K562 (cell line): ENCODE data around the gene UNC13A. TPM values are rescaled to one million over a fixed set of nuclear protein-coding genes. Genes with fewer than 3 reads are reported as not detected.

ENCODE experiments used
- ATAC-seq: fragments of 200-7000 bp; cut with Tn5 transposase; 3 replicates; pipeline ENCODE4 v1.9.1; 2020; ENCODE audit warnings: moderate library complexity
- BruUV-seq: library from RNA; stranded (reverse); fragments of 400-500 nt; replicated peaks from 2 replicates; lab custom pipeline; 2021; lab: Mats Ljungman, UMichigan
- CTCF ChIA-PET: fragments of 300-600 bp; formaldehyde crosslinking; extraction: SDS; loops from one replicate; lab custom pipeline; 2021; ENCODE audit warnings: low intra/inter-chr PET ratio; lab: Yijun Ruan, JAX
- POLR2A ChIA-PET: fragments of 300-600, 350-650 bp; sonication (Branson Sonifier 250); formaldehyde crosslinking; extraction: SDS; loops from one replicate; lab custom pipeline; 2021; ENCODE audit warnings: antibody characterized with exemption, inconsistent platforms; lab: Yijun Ruan, JAX
- DNase-seq, 4 experiments: peaks; one replicate each; pipeline versions ENCODE4 v3.0.0 to v3.0.0-alpha.2; 2011 to 2018; ENCODE audit warnings: low spot score in 3 of 4, mixed read lengths in 3 of 4; ENCODE audit errors: extremely low read depth in 1 of 4
- FAIRE-seq: peaks from 2 replicates; lab custom pipeline; 2011; peaks lifted over from hg19 to GRCh38; lab: Jason Lieb, UNC
- H2AFZ ChIP-seq: 2 replicates; pipeline ENCODE4 v1.6.0; 2011; ENCODE audit warnings: low read depth, low read length, control low read depth, inconsistent platforms
- H3K27ac ChIP-seq: fragments of 200-600 bp; 3 replicates; pipeline ENCODE4 v1.8.0; 2011; ENCODE audit warnings: low read depth, mild to moderate bottlenecking, control low read depth, inconsistent platforms, low read length, moderate library complexity, mixed read lengths; ENCODE audit errors: extremely low read depth
- H3K27me3 ChIP-seq, 2 experiments: fragments of 300-600 bp in 1 of 2; 2 replicates in 1 of 2; 3 replicates in 1 of 2; pipeline versions ENCODE4 v1.6.0 to v1.8.0; 2011; ENCODE audit warnings: inconsistent platforms in 2 of 2, low read length in 2 of 2, mild to moderate bottlenecking in 1 of 2, mixed read lengths in 1 of 2, moderate library complexity in 1 of 2; ENCODE audit not compliant: control insufficient read depth in 2 of 2, insufficient read depth in 2 of 2
- H3K36me3 ChIP-seq: fragments of 300-600 bp; 3 replicates; pipeline ENCODE4 v1.8.0; 2011; ENCODE audit warnings: mild to moderate bottlenecking, low read length, inconsistent platforms; ENCODE audit not compliant: control insufficient read depth, insufficient read depth
- H3K4me1 ChIP-seq, 2 experiments: fragments of 200-600 bp in 1 of 2; replicated peaks in 1 of 2; 2 replicates in 1 of 2; 3 replicates in 1 of 2; pipeline versions ENCODE4 v1.5.1 to v1.8.0; 2011; ENCODE audit warnings: inconsistent platforms in 2 of 2, low read length in 2 of 2, mild to moderate bottlenecking in 1 of 2, mixed read lengths in 1 of 2, moderate library complexity in 1 of 2; ENCODE audit not compliant: control insufficient read depth in 2 of 2, insufficient read depth in 2 of 2
- H3K4me2 ChIP-seq: 2 replicates; pipeline ENCODE4 v1.6.1; 2011; ENCODE audit warnings: low read length, control low read depth, inconsistent platforms, mixed read lengths; ENCODE audit not compliant: insufficient read depth
- H3K4me3 ChIP-seq: fragments of 200-600 bp; sonication (generic), shearing (Covaris generic); 2 replicates; pipeline ENCODE4 v1.5.1; 2016; ENCODE audit warnings: control low read depth, inconsistent platforms
- H3K79me2 ChIP-seq: fragments of 200-600 bp; 3 replicates; pipeline ENCODE4 v1.8.0; 2011; ENCODE audit warnings: low read length, inconsistent platforms; ENCODE audit not compliant: control insufficient read depth, insufficient read depth
- H3K9ac ChIP-seq, 2 experiments: 2 replicates each; pipeline versions ENCODE4 v1.6.0 to v1.6.1; 2011; ENCODE audit warnings: low read depth in 2 of 2, low read length in 2 of 2, control low read depth in 1 of 2, inconsistent platforms in 1 of 2, mild to moderate bottlenecking in 1 of 2, mixed read lengths in 1 of 2; ENCODE audit not compliant: insufficient read depth in 1 of 2
- H3K9me1 ChIP-seq: one replicate; pipeline ENCODE4 v1.6.0; 2011; ENCODE audit warnings: inconsistent platforms, mild to moderate bottlenecking, low read length, moderate library complexity; ENCODE audit not compliant: control insufficient read depth, insufficient read depth
- H3K9me3 ChIP-seq: replicated peaks from 2 replicates; pipeline ENCODE4 v1.5.1; 2011; ENCODE audit warnings: low read depth, low read length, inconsistent platforms; ENCODE audit not compliant: control insufficient read depth, insufficient read depth
- H4K20me1 ChIP-seq: replicated peaks from 2 replicates; pipeline ENCODE4 v1.6.1; 2011; ENCODE audit warnings: low read length, inconsistent platforms, mixed read lengths; ENCODE audit not compliant: control insufficient read depth, insufficient read depth
- IFI16 ChIP-seq: fragments of 250-450 bp; sonication (Bioruptor Pico); IDR thresholded peaks from 2 replicates; pipeline ENCODE4 v2.1.2; 2022; ENCODE audit warnings: mild to moderate bottlenecking, inconsistent platforms
- KDM1A ChIP-seq, 2 experiments: fragments of 450-650 bp; IDR thresholded peaks; 2 replicates each; pipeline ENCODE4 v1.6.1; 2016; ENCODE audit warnings: mild to moderate bottlenecking in 2 of 2
- WGBS: fragments of 100-300 bp; shearing (Covaris generic); methylation state at CpG from one replicate; pipeline ENCODE4 v1.1.6; 2016; ENCODE audit warnings: low coverage, mixed read lengths; ENCODE audit not compliant: insufficient coverage; ENCODE audit errors: missing lambda C conversion rate; 5-methylcytosine and 5-hydroxymethylcytosine counted together
- in situ Hi-C: fragments of 300-500 bp; cut with MboI; formaldehyde crosslinking; loops from 4 replicates; pipeline ENCODE4 v1.15.0; 2018; ENCODE audit warnings: inconsistent platforms, mixed read lengths
- intact Hi-C: fragments of 100-400 bp; cut with micrococcal nuclease; formaldehyde crosslinking; loops from 2 replicates; pipeline ENCODE4 v1.14.2; 2022
- polyA plus RNA-seq, 8 experiments: library from polyadenylated mRNA; depleted of rRNA in 4 of 8; stranded (reverse) in 5 of 8; unstranded in 3 of 8; fragments of >200 nt; fragmentation: Nextera tagmentation in 2 of 8; fragmentation: Illumina TruSeq in 1 of 8; extraction: Ambion mirVana in 2 of 8; extraction: Trizol in 1 of 8; gene quantifications; 2 replicates each; pipeline versions ENCODE4 v1.2.1 to v1.2.3, GENCODE V29; 2011 to 2014; ENCODE audit warnings: inconsistent platforms in 1 of 8, missing spikeins in 1 of 8
- total RNA-seq, 7 experiments: library from RNA; depleted of rRNA in 6 of 7; stranded (reverse); fragments of >200 nt in 6 of 7; fragmentation: Illumina TruSeq in 2 of 7; extraction: Trizol in 2 of 7; gene quantifications; 2 replicates each; pipeline versions ENCODE4 v1.2.1 to v1.2.3, GENCODE V29; 2011 to 2021; ENCODE audit warnings: low replicate concordance in 1 of 7
- TF ChIP-seq, protein P1 (sequence below): sonication (generic); formaldehyde crosslinking; IDR thresholded peaks from 2 replicates; pipeline ENCODE4 v1.4.0; 2020; ENCODE audit warnings: mild to moderate bottlenecking, missing genetic modification reagents

Gene UNC13A
- total and polyA plus RNA-seq, 9 of the 15 experiments (the other 6 are each of a cell fraction or from before 2014, with no cell fraction given): 0.03 to 1.0 (median 0.25) TPM

DNA sequence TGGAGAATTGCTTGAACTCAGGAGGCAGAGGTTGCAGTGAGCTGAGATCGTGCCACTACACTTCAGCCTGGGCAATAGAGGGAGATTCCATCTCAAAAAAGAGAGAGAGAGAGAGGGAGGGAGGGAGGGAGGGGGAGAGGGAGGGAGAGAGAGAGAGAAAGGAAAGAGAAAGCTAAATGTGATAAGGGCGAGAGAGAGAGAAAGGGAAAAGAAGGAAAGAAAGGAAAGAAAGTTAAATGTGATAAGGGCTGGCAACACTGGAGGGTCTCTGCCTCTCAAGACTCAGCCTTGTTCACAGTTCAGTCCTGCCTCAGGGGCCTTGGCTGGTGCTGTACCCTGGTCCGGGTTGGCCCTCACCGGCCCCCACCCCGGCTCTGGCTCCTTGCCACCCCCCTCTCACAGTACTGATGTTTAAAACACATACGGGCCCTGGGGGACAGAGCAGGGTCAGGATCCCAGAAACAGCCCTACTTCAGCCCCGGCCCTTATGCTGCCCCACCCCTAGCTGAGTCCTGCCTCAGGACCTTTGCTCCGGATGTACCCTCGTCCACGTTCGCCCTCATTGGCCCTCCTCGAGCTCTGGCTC lies 34.6 kb upstream of the UNC13A start:
- TF ChIP-seq KDM1A (IDR thresholded peaks at IDR 0.05) (peak in 1 of 2 experiments; percentile 55; a peak in 1 of 4 replicates), IFI16 (CRISPR knock-in tag) (no peak)
- TF ChIP-seq, protein P1, sequence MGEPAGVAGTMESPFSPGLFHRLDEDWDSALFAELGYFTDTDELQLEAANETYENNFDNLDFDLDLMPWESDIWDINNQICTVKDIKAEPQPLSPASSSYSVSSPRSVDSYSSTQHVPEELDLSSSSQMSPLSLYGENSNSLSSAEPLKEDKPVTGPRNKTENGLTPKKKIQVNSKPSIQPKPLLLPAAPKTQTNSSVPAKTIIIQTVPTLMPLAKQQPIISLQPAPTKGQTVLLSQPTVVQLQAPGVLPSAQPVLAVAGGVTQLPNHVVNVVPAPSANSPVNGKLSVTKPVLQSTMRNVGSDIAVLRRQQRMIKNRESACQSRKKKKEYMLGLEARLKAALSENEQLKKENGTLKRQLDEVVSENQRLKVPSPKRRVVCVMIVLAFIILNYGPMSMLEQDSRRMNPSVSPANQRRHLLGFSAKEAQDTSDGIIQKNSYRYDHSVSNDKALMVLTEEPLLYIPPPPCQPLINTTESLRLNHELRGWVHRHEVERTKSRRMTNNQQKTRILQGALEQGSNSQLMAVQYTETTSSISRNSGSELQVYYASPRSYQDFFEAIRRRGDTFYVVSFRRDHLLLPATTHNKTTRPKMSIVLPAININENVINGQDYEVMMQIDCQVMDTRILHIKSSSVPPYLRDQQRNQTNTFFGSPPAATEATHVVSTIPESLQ: no peak
- no peaks in the 10 kb centered on the region for H3K27me3 ChIP-seq
- POLR2A ChIA-PET: interaction anchor here (0.6 kb wide), 1 partner anchor 11 kb away, joined by 3 read pairs; no protein-coding TSS in a partner anchor
- BruUV-seq: no TSS peak
- H3K27ac ChIP-seq: no peak overlapping the region
- in situ Hi-C loops (no loop called here), intact Hi-C loops (no loop called here)
- H3K4me3 ChIP-seq: no peak overlapping the region
- no peak overlapping the region for H2AFZ ChIP-seq
- H3K9me3 ChIP-seq: no peaks in the 10 kb centered on the region
- peaks cover 9% of the 10 kb centered on the region; the same call in 1 of the 2 replicates for H4K20me1 ChIP-seq
- peaks cover 20 to 63% of the 10 kb centered on the region in 2 experiments; a peak in 4 of 5 replicates for H3K4me1 ChIP-seq
- CTCF ChIA-PET: no interaction called here
- DNase-seq (peak in 1 of 4 experiments; percentile 13), FAIRE-seq (no peak), ATAC-seq (no peak)
- no peaks in the 10 kb centered on the region for H3K9me1 ChIP-seq
- peaks cover 62% of the 10 kb centered on the region; the same call in 2 of the 3 replicates for H3K36me3 ChIP-seq
- no peak overlapping the region; a peak in 1 of 4 replicates for H3K9ac ChIP-seq
- H3K4me2 ChIP-seq: no peak overlapping the region
- peaks cover 27% of the 10 kb centered on the region for H3K79me2 ChIP-seq
- WGBS: 90% methylated on average over 9 of the region's 12 CpGs
